Esophagus muscularis mucosa (tissue), 4 donors: Measurements from ENCODE around the gene NMU. TPM values are rescaled to one million over a fixed set of nuclear protein-coding genes. Genes with fewer than 3 reads are reported as not detected.

ENCODE experiments used
- DNase-seq: peaks from one replicate; pipeline ENCODE4 v3.0.0-alpha.2; 2017; ENCODE audit errors: extremely low spot score
- H3K27ac ChIP-seq, 4 donors: fragments of 200-600 bp; sonication (generic); replicated peaks in 1 of 4; 1 replicate in 3 of 4; 2 replicates in 1 of 4; pipeline ENCODE4 v1.5.1; 2016 to 2019; ENCODE audit warnings: mild to moderate bottlenecking in 1 of 4
- H3K27me3 ChIP-seq, 4 donors: fragments of 200-600 bp; sonication (generic); one replicate each; pipeline versions ENCODE4 v1.5.1 to v1.6.0; 2016 to 2019
- H3K36me3 ChIP-seq, 4 donors: fragments of 200-600 bp; sonication (generic); one replicate each; pipeline ENCODE4 v1.5.1; 2016 to 2019
- H3K4me1 ChIP-seq, 4 donors: fragments of 200-600 bp; sonication (generic); one replicate each; pipeline ENCODE4 v1.5.1; 2016 to 2019
- H3K4me3 ChIP-seq, 4 donors: fragments of 200-600 bp; sonication (generic); 1 replicate in 2 of 4; 2 replicates in 2 of 4; pipeline ENCODE4 v1.5.1; 2016 to 2019; ENCODE audit warnings: mild to moderate bottlenecking in 4 of 4, moderate library complexity in 1 of 4
- H3K9me3 ChIP-seq, 4 donors: fragments of 200-600 bp; sonication (generic); 1 replicate in 3 of 4; 2 replicates in 1 of 4; pipeline ENCODE4 v1.5.1; 2016 to 2019
- EP300 ChIP-seq: sonication (generic); formaldehyde crosslinking; IDR thresholded peaks from one replicate; pipeline ENCODE4 v1.6.1; 2017; ENCODE audit warnings: antibody characterized with exemption
- POLR2A ChIP-seq: fragments of 450-650 bp; IDR thresholded peaks from one replicate; pipeline ENCODE4 v1.6.1; 2017; ENCODE audit warnings: antibody characterized with exemption, moderate library complexity, mild to moderate bottlenecking, low read depth
- POLR2AphosphoS5 ChIP-seq, 2 donors: sonication (generic); formaldehyde crosslinking; IDR thresholded peaks; one replicate each; pipeline ENCODE4 v1.6.1; 2017; ENCODE audit warnings: antibody characterized with exemption in 2 of 2
- WGBS: methylation state at CpG from one replicate; pipeline ENCODE4 v1.1.5; 2018; 5-methylcytosine and 5-hydroxymethylcytosine counted together
- intact Hi-C: fragments of 100-400 bp; cut with DNase I; formaldehyde crosslinking; loops from one replicate; pipeline ENCODE4 v1.15.1; 2023
- total RNA-seq, 4 donors: library from RNA; depleted of rRNA; stranded (reverse); fragments of >200 nt; gene quantifications; one replicate each; pipeline versions ENCODE4 v1.1.0 to v1.2.1, GENCODE V29; 2016
- TF ChIP-seq, protein P1 (sequence below), 3 experiments: fragments of 200-600 bp in 2 of 3; fragments of 450-650 bp in 1 of 3; sonication (generic) in 2 of 3; IDR thresholded peaks; one replicate each; pipeline ENCODE4 v1.5.1; 2017 to 2019; ENCODE audit warnings: antibody characterized with exemption in 3 of 3, mild to moderate bottlenecking in 2 of 3, moderate library complexity in 1 of 3

Gene NMU
- total RNA-seq, 4 donors from 2014 or later: not detected

DNA sequence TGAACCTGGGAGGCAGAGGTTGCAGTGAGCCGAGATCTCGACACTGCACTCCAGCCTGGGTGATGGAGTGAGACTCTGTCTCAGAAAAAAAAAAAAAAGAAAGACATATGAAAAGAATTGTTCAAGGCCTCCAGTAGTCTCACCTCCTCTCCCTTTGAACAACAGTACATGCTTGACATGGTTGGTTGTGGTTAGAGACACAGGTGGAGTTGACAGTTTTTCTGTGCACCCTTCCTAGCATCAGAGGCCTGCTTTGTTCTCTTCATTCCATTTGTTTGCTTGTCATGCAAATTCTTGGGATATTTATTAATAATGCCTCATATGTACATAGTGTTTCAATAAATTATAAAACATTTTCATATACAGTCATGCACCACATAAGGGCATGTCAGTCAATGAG, 25.7 kb downstream of the NMU start:
- intact Hi-C loops: no loop called here
- H3K27ac ChIP-seq: no peak overlapping the region
- H3K4me3 ChIP-seq: no peak overlapping the region
- H3K36me3 ChIP-seq: no peaks in the 10 kb centered on the region
- no peaks in the 10 kb centered on the region for H3K4me1 ChIP-seq
- no peaks in the 10 kb centered on the region for H3K9me3 ChIP-seq
- DNase-seq: no peak
- H3K27me3 ChIP-seq: no peaks in the 10 kb centered on the region
- TF ChIP-seq POLR2AphosphoS5 (IDR thresholded peaks at IDR 0.05) (no peak), EP300 (no peak), POLR2A (no peak)
- TF ChIP-seq, protein P1, sequence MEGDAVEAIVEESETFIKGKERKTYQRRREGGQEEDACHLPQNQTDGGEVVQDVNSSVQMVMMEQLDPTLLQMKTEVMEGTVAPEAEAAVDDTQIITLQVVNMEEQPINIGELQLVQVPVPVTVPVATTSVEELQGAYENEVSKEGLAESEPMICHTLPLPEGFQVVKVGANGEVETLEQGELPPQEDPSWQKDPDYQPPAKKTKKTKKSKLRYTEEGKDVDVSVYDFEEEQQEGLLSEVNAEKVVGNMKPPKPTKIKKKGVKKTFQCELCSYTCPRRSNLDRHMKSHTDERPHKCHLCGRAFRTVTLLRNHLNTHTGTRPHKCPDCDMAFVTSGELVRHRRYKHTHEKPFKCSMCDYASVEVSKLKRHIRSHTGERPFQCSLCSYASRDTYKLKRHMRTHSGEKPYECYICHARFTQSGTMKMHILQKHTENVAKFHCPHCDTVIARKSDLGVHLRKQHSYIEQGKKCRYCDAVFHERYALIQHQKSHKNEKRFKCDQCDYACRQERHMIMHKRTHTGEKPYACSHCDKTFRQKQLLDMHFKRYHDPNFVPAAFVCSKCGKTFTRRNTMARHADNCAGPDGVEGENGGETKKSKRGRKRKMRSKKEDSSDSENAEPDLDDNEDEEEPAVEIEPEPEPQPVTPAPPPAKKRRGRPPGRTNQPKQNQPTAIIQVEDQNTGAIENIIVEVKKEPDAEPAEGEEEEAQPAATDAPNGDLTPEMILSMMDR (IDR thresholded peaks at IDR 0.05): no peak
- WGBS: 100% methylated on average over 2 of the region's 2 CpGs

DNA sequence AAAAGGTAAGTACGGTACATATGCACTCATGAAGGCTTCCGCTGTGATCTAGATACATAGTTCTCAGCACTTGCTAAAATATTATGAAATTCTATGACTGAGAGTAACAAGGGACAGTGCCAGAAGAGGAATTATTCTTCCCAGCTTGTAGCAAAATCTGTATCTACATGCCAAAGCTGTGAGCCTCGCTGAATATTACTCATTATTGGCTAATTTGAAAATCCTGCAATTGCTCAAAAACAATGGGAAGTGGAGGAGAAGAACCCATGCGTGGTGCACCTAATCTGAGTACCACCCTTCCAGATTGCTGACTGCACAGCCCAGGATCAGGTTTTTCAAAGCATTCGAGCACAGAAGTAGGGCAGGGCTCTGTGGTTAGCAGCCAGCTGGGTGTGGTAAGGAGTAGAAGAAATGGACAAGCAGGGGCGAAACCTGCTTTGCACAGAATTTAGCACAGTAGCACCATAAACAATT, 26.7 kb downstream of the NMU start:
- intact Hi-C loops: no loop called here
- Histone ChIP-seq H3K4me1 (no peaks in the 10 kb centered on the region), H3K4me3 (no peak overlapping the region), H3K36me3 (no peaks in the 10 kb centered on the region), H3K27me3 (no peaks in the 10 kb centered on the region), H3K9me3 (no peaks in the 10 kb centered on the region), H3K27ac (no peak overlapping the region)
- DNase-seq: no peak
- 79% methylated on average over 6 of the region's 6 CpGs for WGBS
- TF ChIP-seq POLR2AphosphoS5 (IDR thresholded peaks at IDR 0.05): no peak
- TF ChIP-seq, protein P1 (IDR thresholded peaks at IDR 0.05): no peak
- no peak for TF ChIP-seq EP300
- TF ChIP-seq POLR2A: no peak

DNA sequence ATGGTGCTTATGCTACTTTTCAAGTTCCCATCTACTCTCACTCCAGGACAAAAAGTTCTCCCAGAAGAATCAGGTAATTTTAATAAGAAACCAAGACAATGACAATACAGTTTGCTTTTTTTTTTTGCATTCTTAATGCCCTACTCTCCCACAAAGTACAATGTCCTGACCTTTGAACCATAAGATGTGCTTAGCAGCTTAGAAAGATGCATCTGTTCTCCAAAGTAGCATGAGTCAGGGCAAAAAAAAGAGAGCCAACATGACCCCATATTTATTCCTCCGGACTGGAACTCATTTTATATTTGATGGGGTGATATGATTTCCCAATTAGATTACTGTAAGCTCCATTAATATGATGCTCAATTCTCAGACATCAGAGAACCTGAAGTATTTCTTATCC, 27.5 kb downstream of the NMU start:
- H3K27ac ChIP-seq: no peak overlapping the region
- intact Hi-C loops: no loop called here

DNA sequence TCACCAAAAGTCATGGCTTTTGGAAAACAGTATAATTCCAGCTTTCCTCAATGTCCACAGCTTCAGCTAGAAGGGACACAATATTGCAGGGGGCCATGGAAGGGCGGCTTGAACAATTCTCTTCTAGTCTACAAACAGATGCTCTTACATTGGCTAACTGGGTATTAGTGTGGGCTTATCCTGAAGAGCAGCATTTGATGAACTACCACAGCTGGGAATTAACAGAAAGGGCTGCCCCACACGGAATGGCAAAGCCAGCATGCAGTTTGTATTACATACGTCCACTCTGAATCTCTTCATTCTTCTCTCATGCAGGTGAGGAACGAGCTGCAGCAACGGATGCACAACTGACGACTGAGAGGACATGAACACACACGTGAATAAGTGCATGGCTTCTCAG, 31.1 kb downstream of the NMU start:
- intact Hi-C loops: no loop called here
- no peaks in the 10 kb centered on the region for H3K27me3 ChIP-seq
- TF ChIP-seq POLR2A: no peak
- H3K4me1 ChIP-seq: no peaks in the 10 kb centered on the region
- H3K36me3 ChIP-seq: no peaks in the 10 kb centered on the region
- no peak overlapping the region for H3K27ac ChIP-seq
- no peak overlapping the region for H3K4me3 ChIP-seq
- no peaks in the 10 kb centered on the region for H3K9me3 ChIP-seq
- WGBS: 82% methylated on average over 6 of the region's 7 CpGs
- no peak for DNase-seq

More for the DNA sequence above, 27.5 kb downstream of the NMU start:
- no peak overlapping the region for H3K4me3 ChIP-seq
- DNase-seq: no peak
- TF ChIP-seq POLR2A: no peak
- TF ChIP-seq EP300: no peak
- TF ChIP-seq, protein P1 (IDR thresholded peaks at IDR 0.05): no peak
- TF ChIP-seq POLR2AphosphoS5 (IDR thresholded peaks at IDR 0.05): no peak
- H3K9me3 ChIP-seq: no peaks in the 10 kb centered on the region
- no peaks in the 10 kb centered on the region for H3K27me3 ChIP-seq
- H3K4me1 ChIP-seq: no peaks in the 10 kb centered on the region
- WGBS: 68% methylated on average over 1 of the region's 1 CpG
- H3K36me3 ChIP-seq: no peaks in the 10 kb centered on the region

DNA sequence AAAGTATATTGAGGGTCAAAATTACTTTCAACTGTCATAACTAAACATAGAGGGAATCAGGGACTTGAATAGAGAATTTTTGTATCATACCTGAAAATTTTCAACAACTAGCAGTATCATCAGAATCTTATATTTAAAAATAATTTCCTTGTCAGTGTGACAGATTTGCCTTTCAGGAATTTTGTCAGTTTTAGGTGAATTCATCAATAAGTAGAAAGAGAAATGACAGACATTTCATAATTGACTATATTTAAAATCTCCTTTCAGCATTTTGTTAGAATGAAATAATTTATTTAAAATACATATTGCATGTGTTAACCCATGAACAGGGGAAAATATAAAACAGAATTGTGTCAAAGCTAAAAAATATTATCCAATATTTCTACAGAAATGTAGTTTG, 35.5 kb downstream of the NMU start:
- no peak overlapping the region for H3K4me3 ChIP-seq
- no peak for DNase-seq
- no peaks in the 10 kb centered on the region for H3K4me1 ChIP-seq
- H3K27ac ChIP-seq: no peak overlapping the region
- intact Hi-C loops: no loop called here
- no peaks in the 10 kb centered on the region for H3K36me3 ChIP-seq
- TF ChIP-seq, protein P1 (IDR thresholded peaks at IDR 0.05): no peak
- TF ChIP-seq POLR2A: no peak
- no peak for TF ChIP-seq EP300
- TF ChIP-seq POLR2AphosphoS5 (IDR thresholded peaks at IDR 0.05): no peak
- no peaks in the 10 kb centered on the region for H3K9me3 ChIP-seq
- no peaks in the 10 kb centered on the region for H3K27me3 ChIP-seq
